ENCODE results near the gene CITED1. TPM values are rescaled to one million over a fixed set of nuclear protein-coding genes. Genes with fewer than 3 reads are reported as not detected.

Gene CITED1
- total and polyA plus RNA-seq, 9 donors: 0.77 to 11.6 (median 1.2) TPM; not detected in 2

DNA sequence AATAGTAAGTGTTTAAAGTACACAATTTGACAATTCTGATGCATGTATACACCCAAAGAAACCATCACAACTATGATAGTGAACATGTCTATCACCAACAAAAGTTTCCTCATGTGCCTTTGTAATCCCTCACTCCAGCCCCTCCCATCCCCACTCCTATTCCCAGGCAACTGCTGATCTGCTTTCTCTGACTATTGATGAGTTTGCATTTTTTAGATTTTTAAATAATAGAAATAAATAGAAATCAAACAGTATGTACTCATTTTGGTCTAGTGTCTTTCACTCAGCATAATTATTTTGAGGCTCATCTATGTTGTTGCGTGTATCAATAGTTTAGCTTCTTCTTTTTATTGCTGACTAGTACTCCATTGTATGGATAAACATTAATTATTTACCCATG, 23.4 kb downstream of the CITED1 start:
- no peak overlapping the region for H3K4me3 ChIP-seq
- no peaks in the 10 kb centered on the region for H3K36me3 ChIP-seq
- H3K27me3 ChIP-seq: no peaks in the 10 kb centered on the region
- 92 to 100% (median 97%) methylated on average over 1 of the region's 1 CpG for WGBS, 3 donors
- DNase-seq: no peak
- H3K9me3 ChIP-seq: no peaks in the 10 kb centered on the region
- intact Hi-C loops (cut with DNase I): no loop called here
- TF ChIP-seq, protein P1, sequence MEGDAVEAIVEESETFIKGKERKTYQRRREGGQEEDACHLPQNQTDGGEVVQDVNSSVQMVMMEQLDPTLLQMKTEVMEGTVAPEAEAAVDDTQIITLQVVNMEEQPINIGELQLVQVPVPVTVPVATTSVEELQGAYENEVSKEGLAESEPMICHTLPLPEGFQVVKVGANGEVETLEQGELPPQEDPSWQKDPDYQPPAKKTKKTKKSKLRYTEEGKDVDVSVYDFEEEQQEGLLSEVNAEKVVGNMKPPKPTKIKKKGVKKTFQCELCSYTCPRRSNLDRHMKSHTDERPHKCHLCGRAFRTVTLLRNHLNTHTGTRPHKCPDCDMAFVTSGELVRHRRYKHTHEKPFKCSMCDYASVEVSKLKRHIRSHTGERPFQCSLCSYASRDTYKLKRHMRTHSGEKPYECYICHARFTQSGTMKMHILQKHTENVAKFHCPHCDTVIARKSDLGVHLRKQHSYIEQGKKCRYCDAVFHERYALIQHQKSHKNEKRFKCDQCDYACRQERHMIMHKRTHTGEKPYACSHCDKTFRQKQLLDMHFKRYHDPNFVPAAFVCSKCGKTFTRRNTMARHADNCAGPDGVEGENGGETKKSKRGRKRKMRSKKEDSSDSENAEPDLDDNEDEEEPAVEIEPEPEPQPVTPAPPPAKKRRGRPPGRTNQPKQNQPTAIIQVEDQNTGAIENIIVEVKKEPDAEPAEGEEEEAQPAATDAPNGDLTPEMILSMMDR (IDR thresholded peaks at IDR 0.05): no peak
- TF ChIP-seq POLR2A (IDR thresholded peaks at IDR 0.05) (no peak), EP300 (IDR thresholded peaks at IDR 0.05) (no peak)
- no peaks in the 10 kb centered on the region for H3K4me1 ChIP-seq (ENCODE audit: insufficient read depth)
- H3K27ac ChIP-seq: no peak overlapping the region

DNA sequence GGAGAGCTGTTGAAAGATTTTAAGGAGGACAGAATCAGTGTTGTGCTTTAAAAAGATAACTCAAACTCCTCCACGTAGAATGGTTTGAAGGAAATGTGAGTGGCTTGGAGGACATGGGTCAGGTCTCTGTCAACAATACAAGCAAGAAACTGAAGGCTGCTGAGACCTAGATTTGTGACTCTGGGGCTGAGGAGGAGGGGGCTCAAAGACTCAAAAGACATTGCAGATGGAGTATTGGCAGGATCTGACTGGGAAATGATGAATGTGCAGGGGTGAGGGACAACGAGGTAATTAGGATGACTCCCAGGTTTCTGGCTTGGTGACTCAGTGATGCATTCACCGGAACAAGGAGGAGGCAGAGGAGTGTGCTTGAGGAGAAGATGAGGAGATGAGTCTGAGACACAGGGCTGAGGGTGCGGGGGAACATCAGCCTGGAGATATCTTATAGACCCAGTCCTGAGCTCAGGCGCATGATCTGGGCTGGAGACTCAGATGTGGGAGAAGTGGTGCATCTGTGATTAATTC, 25.3 kb downstream of the CITED1 start:
- 49 to 58% (median 52%) methylated on average over 5 of the region's 5 CpGs for WGBS, 3 donors

DNA sequence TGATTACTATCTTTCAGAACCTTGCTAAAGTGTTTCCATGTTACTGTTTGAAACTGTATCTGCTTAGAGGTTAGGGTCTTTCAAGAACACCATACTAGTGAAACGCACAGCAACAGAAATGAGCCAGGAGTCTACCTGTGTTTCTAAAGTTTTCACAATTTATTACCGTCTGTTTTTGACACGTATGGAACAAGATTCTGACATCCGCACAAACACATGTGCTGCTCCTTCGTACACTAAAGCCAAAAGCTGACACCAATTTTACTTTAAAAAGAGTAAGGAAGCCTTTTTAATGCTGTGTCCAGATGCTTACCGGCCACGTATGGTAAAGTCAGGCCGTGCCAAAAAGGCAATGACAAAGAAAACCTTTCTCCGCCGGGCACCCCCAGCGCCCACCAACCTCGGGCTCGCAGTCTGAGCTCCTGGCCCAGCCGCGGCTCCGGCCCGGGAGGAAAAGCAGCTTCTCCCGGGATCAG, 29.2 kb downstream of the CITED1 start:
- 0 to 2% (median 1%) methylated on average over 18 of the region's 18 CpGs for WGBS, 3 donors
- no peak for TF ChIP-seq EP300 (IDR thresholded peaks at IDR 0.05)
- TF ChIP-seq POLR2A (IDR thresholded peaks at IDR 0.05): no peak
- TF ChIP-seq, protein P1 (IDR thresholded peaks at IDR 0.05): no peak
- Histone ChIP-seq H3K27ac (peak overlapping the region; percentile 61 to 65), H3K36me3 (no peaks in the 10 kb centered on the region), H3K9me3 (no peaks in the 10 kb centered on the region), H3K4me1 (ENCODE audit: insufficient read depth) (peaks cover 3% of the 10 kb centered on the region), H3K27me3 (no peaks in the 10 kb centered on the region), H3K4me3 (peak overlapping the region; percentile 86)
- no peak for DNase-seq
- intact Hi-C loops (cut with DNase I): no loop called here

More for the DNA sequence above, 25.3 kb downstream of the CITED1 start:
- Histone ChIP-seq H3K27ac (no peak overlapping the region), H3K4me3 (no peak overlapping the region), H3K9me3 (no peaks in the 10 kb centered on the region), H3K27me3 (no peaks in the 10 kb centered on the region), H3K36me3 (no peaks in the 10 kb centered on the region), H3K4me1 (ENCODE audit: insufficient read depth) (peaks cover 2% of the 10 kb centered on the region)
- no peak for DNase-seq
- intact Hi-C loops (cut with DNase I): no loop called here
- TF ChIP-seq POLR2A (IDR thresholded peaks at IDR 0.05) (no peak), EP300 (IDR thresholded peaks at IDR 0.05) (no peak)
- TF ChIP-seq, protein P1 (IDR thresholded peaks at IDR 0.05): no peak

DNA sequence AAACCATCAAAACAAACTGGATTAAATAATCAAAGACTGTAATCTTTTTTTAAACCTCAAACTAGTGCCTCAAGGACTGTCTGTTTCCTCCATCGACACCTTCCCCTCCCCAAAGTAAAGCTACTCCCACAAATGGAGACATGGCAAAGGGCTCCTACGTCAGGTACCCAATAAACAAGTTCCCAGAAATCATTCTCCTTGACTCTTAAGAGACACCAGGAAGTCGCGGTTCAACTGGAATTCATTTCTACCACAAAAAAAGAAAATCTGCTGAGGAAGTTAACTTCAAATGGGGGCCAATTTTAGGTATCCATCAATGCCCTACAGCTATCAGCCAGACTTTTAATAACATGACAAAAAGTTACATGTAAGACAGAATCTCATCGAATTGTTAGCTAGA, 31.2 kb downstream of the CITED1 start:
- DNase-seq: no peak
- H3K9me3 ChIP-seq: no peaks in the 10 kb centered on the region
- H3K4me3 ChIP-seq: no peak overlapping the region
- intact Hi-C loops (cut with DNase I): no loop called here
- peaks cover 3% of the 10 kb centered on the region for H3K4me1 ChIP-seq (ENCODE audit: insufficient read depth)
- no peaks in the 10 kb centered on the region for H3K36me3 ChIP-seq
- no peak for TF ChIP-seq POLR2A (IDR thresholded peaks at IDR 0.05)
- TF ChIP-seq, protein P1 (IDR thresholded peaks at IDR 0.05): no peak
- TF ChIP-seq EP300 (IDR thresholded peaks at IDR 0.05): no peak
- 56 to 67% (median 64%) methylated on average over 5 of the region's 5 CpGs for WGBS, 3 donors
- no peaks in the 10 kb centered on the region for H3K27me3 ChIP-seq
- H3K27ac ChIP-seq: no peak overlapping the region
